ENCODE measurements around the gene SYT9. TPM values are rescaled to one million over a fixed set of nuclear protein-coding genes. Genes with fewer than 3 reads are reported as not detected.

SYT9 gene
- total and polyA plus RNA-seq, 4 donors, result 0.05 to 5.4 (median 2.6) TPM

GRCh38 chr11:7471071-7471470 is 219.4 kb downstream of the SYT9 start:
- Histone ChIP-seq H3K27me3 (ENCODE audit: control insufficient read depth in 4 of 4, insufficient read depth in 4 of 4, low read length in 3 of 4) (no peaks in the 10 kb centered on the region), H3K4me3 (ENCODE audit: low read depth in 1 of 3, low read length in 3 of 3) (no peak overlapping the region), H3K4me1 (ENCODE audit: control insufficient read depth in 4 of 4, insufficient read depth in 4 of 4, low read length in 3 of 4) (no peaks in the 10 kb centered on the region), H3K9ac (ENCODE audit: low read depth in 1 of 2, low read length in 2 of 2) (no peak overlapping the region), H3K9me3 (ENCODE audit: control insufficient read depth in 4 of 4, low read length in 3 of 4) (no peaks in the 10 kb centered on the region), H3K36me3 (ENCODE audit: control insufficient read depth in 4 of 4, insufficient read depth in 3 of 4, low read depth in 1 of 4, low read length in 3 of 4) (peaks cover 0 to 9% (median 3%) of the 10 kb centered on the region in 4 donors), H3K27ac (ENCODE audit: low read depth in 1 of 2, low read length in 2 of 2) (no peak overlapping the region)
- TF ChIP-seq HNF4A (conservative IDR thresholded peaks at IDR 0.05) (no peak), MAX (IDR thresholded peaks at IDR 0.05) (no peak), CTCF (IDR thresholded peaks at IDR 0.05; ENCODE audit: low read depth, low read length, missing input control) (no peak), REST (IDR thresholded peaks at IDR 0.05) (no peak), TAF1 (conservative IDR thresholded peaks at IDR 0.05) (no peak)
- DNase-seq (ENCODE audit: low spot score), result no peak
- 91% methylated on average over 7 of the region's 7 CpGs for WGBS

GRCh38 chr11:7473717-7474116 is 222.0 kb downstream of the SYT9 start:
- Histone ChIP-seq H3K27ac (ENCODE audit: low read depth in 1 of 2, low read length in 2 of 2) (no peak overlapping the region), H3K27me3 (ENCODE audit: control insufficient read depth in 4 of 4, insufficient read depth in 4 of 4, low read length in 3 of 4) (no peaks in the 10 kb centered on the region), H3K4me1 (ENCODE audit: control insufficient read depth in 4 of 4, insufficient read depth in 4 of 4, low read length in 3 of 4) (no peaks in the 10 kb centered on the region), H3K9ac (ENCODE audit: low read depth in 1 of 2, low read length in 2 of 2) (no peak overlapping the region), H3K4me3 (ENCODE audit: low read depth in 1 of 3, low read length in 3 of 3) (no peak overlapping the region), H3K9me3 (ENCODE audit: control insufficient read depth in 4 of 4, low read length in 3 of 4) (no peaks in the 10 kb centered on the region), H3K36me3 (ENCODE audit: control insufficient read depth in 4 of 4, insufficient read depth in 3 of 4, low read depth in 1 of 4, low read length in 3 of 4) (no peaks in the 10 kb centered on the region)
- TF ChIP-seq MAX (IDR thresholded peaks at IDR 0.05), result no peak
- TF ChIP-seq HNF4A (conservative IDR thresholded peaks at IDR 0.05), result no peak
- no peak for TF ChIP-seq FOXA2 (IDR thresholded peaks at IDR 0.05)
- 91% methylated on average over 1 of the region's 1 CpG for WGBS
- DNase-seq (ENCODE audit: low spot score), result no peak

- no peak for TF ChIP-seq JUND (IDR thresholded peaks at IDR 0.05)
- no peak for TF ChIP-seq HNF4G (IDR thresholded peaks at IDR 0.05)
- no peak for TF ChIP-seq FOXA2 (IDR thresholded peaks at IDR 0.05)
- no peak for TF ChIP-seq RXRA (IDR thresholded peaks at IDR 0.05)
- TF ChIP-seq TAF1 (conservative IDR thresholded peaks at IDR 0.05), result no peak
- DNase-seq (ENCODE audit: low spot score), result no peak
- H3K27ac ChIP-seq (ENCODE audit: low read depth in 1 of 2, low read length in 2 of 2), result no peak overlapping the region
- no peak overlapping the region for H3K9ac ChIP-seq (ENCODE audit: low read depth in 1 of 2, low read length in 2 of 2)
- WGBS, result 71% methylated on average over 2 of the region's 2 CpGs
- no peak overlapping the region for H3K4me3 ChIP-seq (ENCODE audit: low read depth in 1 of 3, low read length in 3 of 3)
- H3K9me3 ChIP-seq (ENCODE audit: control insufficient read depth in 4 of 4, low read length in 3 of 4), result no peaks in the 10 kb centered on the region
- H3K4me1 ChIP-seq (ENCODE audit: control insufficient read depth in 4 of 4, insufficient read depth in 4 of 4, low read length in 3 of 4), result no peaks in the 10 kb centered on the region
- H3K36me3 ChIP-seq (ENCODE audit: control insufficient read depth in 4 of 4, insufficient read depth in 3 of 4, low read depth in 1 of 4, low read length in 3 of 4), result no peaks in the 10 kb centered on the region
- H3K27me3 ChIP-seq (ENCODE audit: control insufficient read depth in 4 of 4, insufficient read depth in 4 of 4, low read length in 3 of 4), result no peaks in the 10 kb centered on the region
Measured at GRCh38 chr11:7480113-7480512, 228.4 kb downstream of the SYT9 start.

Measured in liver (tissue), 9 donors.